T-helper 1 cell treated with Interleukin-12 subunit alpha and Interleukin-12 subunit beta and Interleukin-4 antibody, amounts not matched to agents 30 μg/mL and 1 μg/mL, for 36 hours (primary cell): ENCODE data around the gene PLEKHF1.
A peak's percentile ranks its signal among the peaks of the same experiment; 100 is the strongest.

Experiments used
- H3K27ac Mint-ChIP-seq: one replicate; pipeline ENCODE4 v1.8.0; 2021; ENCODE audit warnings: mild to moderate bottlenecking, mixed read lengths
- H3K27me3 Mint-ChIP-seq: one replicate; pipeline ENCODE4 v1.8.0; 2021; ENCODE audit warnings: low read depth, mixed read lengths
- H3K36me3 Mint-ChIP-seq: one replicate; pipeline ENCODE4 v1.8.0; 2021; ENCODE audit warnings: low read depth, mixed read lengths
- H3K4me1 Mint-ChIP-seq: one replicate; pipeline ENCODE4 v1.8.0; 2021; ENCODE audit warnings: low read depth, mixed read lengths
- H3K4me3 Mint-ChIP-seq: one replicate; pipeline ENCODE4 v1.8.0; 2021; ENCODE audit warnings: mild to moderate bottlenecking, moderate library complexity, mixed read lengths
- H3K9me3 Mint-ChIP-seq: one replicate; pipeline ENCODE4 v1.8.0; 2021; ENCODE audit warnings: mixed read lengths

The PLEKHF1 gene

GRCh38 chr19:29675650-29676186, 10.5 kb downstream of the PLEKHF1 start:
- Mint-ChIP-seq H3K9me3 (no peaks in the 10 kb centered on the region), H3K36me3 (peaks cover 44% of the 10 kb centered on the region), H3K27me3 (no peaks in the 10 kb centered on the region), H3K4me1 (peaks cover 55% of the 10 kb centered on the region), H3K27ac (no peak overlapping the region), H3K4me3 (no peak overlapping the region)

- H3K9me3 Mint-ChIP-seq = no peaks in the 10 kb centered on the region
- H3K27ac Mint-ChIP-seq = peak overlapping the region; percentile 55
- peaks cover 35% of the 10 kb centered on the region for H3K36me3 Mint-ChIP-seq
- no peak overlapping the region for H3K4me3 Mint-ChIP-seq
- H3K4me1 Mint-ChIP-seq = peaks cover 53% of the 10 kb centered on the region
- no peaks in the 10 kb centered on the region for H3K27me3 Mint-ChIP-seq
Measured at GRCh38 chr19:29676586-29676985, 11.3 kb downstream of the PLEKHF1 start.

- peak overlapping the region; percentile 57 for H3K27ac Mint-ChIP-seq
- H3K4me3 Mint-ChIP-seq = no peak overlapping the region
- H3K27me3 Mint-ChIP-seq = no peaks in the 10 kb centered on the region
- peaks cover 31% of the 10 kb centered on the region for H3K36me3 Mint-ChIP-seq
- H3K9me3 Mint-ChIP-seq = no peaks in the 10 kb centered on the region
- peaks cover 49% of the 10 kb centered on the region for H3K4me1 Mint-ChIP-seq
Measured at GRCh38 chr19:29677001-29677817, 11.9 kb downstream of the PLEKHF1 start.

DNA sequence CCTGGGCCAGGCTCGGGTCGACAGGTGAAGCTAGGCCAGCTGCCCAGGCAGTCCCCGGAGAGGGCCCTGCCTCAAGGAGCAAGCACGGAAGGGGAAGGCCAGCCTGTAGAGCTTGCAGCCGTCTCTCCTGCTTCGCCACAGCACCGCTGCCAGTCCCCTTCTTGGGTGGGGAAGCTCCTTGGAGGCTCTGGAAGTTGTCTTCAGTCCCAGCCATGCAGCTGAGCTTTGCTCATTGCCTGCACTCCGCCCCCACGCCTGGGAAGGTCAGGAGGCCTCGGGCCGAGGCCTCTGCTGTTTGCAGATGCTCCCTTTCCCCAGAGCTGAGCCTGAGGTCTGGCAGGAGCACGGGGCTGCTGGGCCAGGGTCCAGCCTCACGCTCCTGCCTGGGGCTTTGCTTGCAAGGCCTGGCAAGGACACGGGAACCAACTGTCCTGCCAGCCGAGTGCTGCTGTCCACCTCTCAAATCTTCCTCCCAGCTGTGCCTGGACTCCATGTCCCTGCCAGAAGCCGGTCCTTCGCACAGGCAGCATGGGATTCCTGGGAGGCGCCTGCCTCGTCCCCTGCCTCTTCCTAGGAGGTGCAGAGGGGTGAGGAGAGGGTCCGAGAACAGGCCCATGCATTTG, 13.3 kb downstream of the PLEKHF1 start:
- no peak overlapping the region for H3K27ac Mint-ChIP-seq
- H3K4me3 Mint-ChIP-seq = no peak overlapping the region
- no peaks in the 10 kb centered on the region for H3K27me3 Mint-ChIP-seq
- H3K9me3 Mint-ChIP-seq = no peaks in the 10 kb centered on the region
- peaks cover 40% of the 10 kb centered on the region for H3K4me1 Mint-ChIP-seq
- peaks cover 20% of the 10 kb centered on the region for H3K36me3 Mint-ChIP-seq

DNA sequence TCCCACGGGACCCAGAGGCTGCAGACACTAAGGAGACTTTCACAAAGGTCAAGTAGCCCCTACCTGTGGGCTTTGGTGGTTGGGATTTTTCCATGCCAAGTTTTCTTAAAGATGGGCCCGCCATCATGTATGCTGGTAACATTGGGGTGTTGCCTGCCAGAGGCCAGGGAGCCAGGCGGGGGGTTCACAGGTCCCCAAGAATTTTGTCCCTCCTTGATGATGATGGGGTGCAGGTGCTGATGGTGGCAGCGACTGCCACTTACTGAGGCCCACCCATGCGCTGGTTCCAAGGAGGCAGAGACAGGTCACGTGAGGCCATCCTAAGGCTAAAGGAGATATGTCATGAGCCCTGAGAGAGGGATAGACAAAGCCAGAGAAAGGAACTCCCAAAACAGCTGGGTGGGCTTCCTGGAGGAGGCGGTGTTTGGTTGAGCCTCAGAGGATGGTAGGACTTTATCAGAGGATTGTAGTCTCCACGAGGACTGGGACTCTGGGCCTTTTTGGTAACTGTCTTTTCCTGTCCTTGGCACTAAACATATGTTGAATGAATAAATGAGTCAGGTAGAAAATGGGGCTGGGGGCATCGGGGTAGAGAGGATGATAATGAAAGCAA, 14.4 kb downstream of the PLEKHF1 start:
- Mint-ChIP-seq H3K36me3 (peaks cover 22% of the 10 kb centered on the region), H3K27ac (peak overlapping the region; percentile 73), H3K4me3 (peak overlapping the region; percentile 37), H3K27me3 (no peaks in the 10 kb centered on the region), H3K9me3 (no peaks in the 10 kb centered on the region), H3K4me1 (peaks cover 43% of the 10 kb centered on the region)

DNA sequence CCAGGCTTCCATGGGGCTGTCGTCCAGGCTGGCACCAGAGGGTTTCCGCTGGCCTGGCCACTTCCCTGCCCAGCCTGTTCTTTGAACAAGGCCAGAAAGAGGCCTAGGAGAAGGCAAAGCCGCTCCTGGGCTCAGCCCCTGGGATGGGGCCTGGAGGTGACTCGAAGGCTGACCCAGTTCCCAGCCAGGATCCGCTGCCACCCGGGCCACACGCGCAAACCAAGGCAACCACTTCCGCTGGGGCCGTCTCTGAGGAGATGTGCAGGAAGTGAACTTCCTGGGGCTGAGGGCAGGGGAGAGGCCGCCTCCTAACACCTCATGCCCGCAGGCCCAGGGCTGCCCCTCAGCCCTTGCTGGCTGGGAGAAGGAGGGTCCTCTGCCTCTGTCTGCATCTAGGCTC, 15.2 kb downstream of the PLEKHF1 start:
- no peaks in the 10 kb centered on the region for H3K27me3 Mint-ChIP-seq
- H3K4me3 Mint-ChIP-seq = peak overlapping the region; percentile 55
- H3K4me1 Mint-ChIP-seq = peaks cover 44% of the 10 kb centered on the region
- no peaks in the 10 kb centered on the region for H3K9me3 Mint-ChIP-seq
- H3K36me3 Mint-ChIP-seq = peaks cover 21% of the 10 kb centered on the region
- peak overlapping the region; percentile 82 for H3K27ac Mint-ChIP-seq

- Mint-ChIP-seq H3K27ac (peak overlapping the region; percentile 82), H3K27me3 (no peaks in the 10 kb centered on the region), H3K4me3 (peak overlapping the region; percentile 55), H3K9me3 (no peaks in the 10 kb centered on the region), H3K4me1 (peaks cover 43% of the 10 kb centered on the region), H3K36me3 (peaks cover 17% of the 10 kb centered on the region)
Measured at GRCh38 chr19:29680937-29681336, 15.7 kb downstream of the PLEKHF1 start.

DNA sequence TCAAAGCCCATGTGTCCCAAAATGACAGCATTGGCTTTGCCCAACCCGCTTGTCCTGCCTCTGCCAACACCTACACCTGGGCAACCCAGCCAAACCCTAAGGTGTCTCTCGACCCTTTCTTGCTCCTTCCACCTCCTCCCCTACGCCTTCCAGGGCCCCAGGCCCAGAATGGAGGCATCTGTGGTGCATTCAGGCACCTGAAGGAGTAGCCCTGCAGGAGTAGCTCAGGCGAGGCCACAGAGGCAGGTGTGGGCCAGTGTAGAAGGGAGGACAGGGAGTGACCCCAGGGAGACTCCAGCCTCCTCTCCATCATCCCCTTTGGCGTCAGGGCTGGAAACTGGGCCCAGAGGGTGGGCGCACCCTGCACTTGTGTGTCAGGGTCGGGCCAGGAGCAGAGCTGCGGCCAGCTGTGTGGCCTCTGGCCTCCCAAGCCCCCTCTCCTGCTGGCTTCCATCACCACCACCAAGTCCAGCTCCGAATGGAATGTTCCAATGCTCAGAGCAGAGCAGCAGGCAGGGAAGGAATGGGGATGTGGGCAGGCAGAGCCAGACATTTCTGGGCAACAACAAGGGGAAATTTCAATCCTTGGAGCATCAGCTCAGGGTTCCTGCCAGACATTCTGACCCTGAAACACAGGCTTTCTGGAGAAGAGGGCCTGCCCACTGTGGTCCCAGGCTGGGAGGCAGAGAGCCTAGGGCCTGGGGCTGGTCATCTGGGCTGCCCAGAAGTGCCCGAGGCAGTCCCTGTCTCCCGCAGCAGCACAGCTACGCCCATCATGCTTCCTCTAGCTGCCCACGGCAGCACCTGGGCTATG, 16.4 kb downstream of the PLEKHF1 start:
- Mint-ChIP-seq H3K27me3 (no peaks in the 10 kb centered on the region), H3K9me3 (no peaks in the 10 kb centered on the region), H3K36me3 (peaks cover 13% of the 10 kb centered on the region), H3K27ac (peak overlapping the region; percentile 82), H3K4me3 (peak overlapping the region; percentile 55), H3K4me1 (peaks cover 43% of the 10 kb centered on the region)

GRCh38 chr19:29682236-29682895, 17.1 kb downstream of the PLEKHF1 start:
- Mint-ChIP-seq H3K9me3 (no peaks in the 10 kb centered on the region), H3K4me3 (no peak overlapping the region), H3K4me1 (peaks cover 43% of the 10 kb centered on the region), H3K27ac (no peak overlapping the region), H3K27me3 (no peaks in the 10 kb centered on the region), H3K36me3 (peaks cover 10% of the 10 kb centered on the region)

- Mint-ChIP-seq H3K36me3 (peaks cover 8% of the 10 kb centered on the region), H3K9me3 (no peaks in the 10 kb centered on the region), H3K27ac (no peak overlapping the region), H3K4me1 (peaks cover 45% of the 10 kb centered on the region), H3K4me3 (no peak overlapping the region), H3K27me3 (no peaks in the 10 kb centered on the region)
Measured at GRCh38 chr19:29683009-29683408, 17.7 kb downstream of the PLEKHF1 start.

DNA sequence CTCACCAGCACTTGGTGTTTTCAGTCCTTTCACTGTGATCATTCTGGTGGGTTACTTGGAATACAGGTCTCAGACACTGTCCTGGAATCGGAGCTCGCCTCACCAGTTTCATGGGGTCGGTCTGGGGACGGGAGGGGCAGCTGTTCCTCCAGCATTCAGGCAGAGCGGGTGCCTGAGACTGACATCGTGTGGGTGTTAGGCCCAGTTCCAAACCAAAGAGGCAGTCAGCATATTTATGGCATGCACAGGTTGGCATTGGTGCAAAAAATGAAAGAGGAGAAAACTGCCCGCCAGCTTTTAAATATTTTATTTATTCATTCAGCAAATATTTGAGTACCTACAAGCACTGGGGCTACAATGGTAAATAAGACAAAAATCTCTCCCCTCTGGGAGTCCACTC, 20.1 kb downstream of the PLEKHF1 start:
- H3K36me3 Mint-ChIP-seq = peaks cover 7% of the 10 kb centered on the region
- no peak overlapping the region for H3K4me3 Mint-ChIP-seq
- peak overlapping the region; percentile 9 for H3K27ac Mint-ChIP-seq
- H3K9me3 Mint-ChIP-seq = peaks cover 5% of the 10 kb centered on the region
- no peaks in the 10 kb centered on the region for H3K27me3 Mint-ChIP-seq
- H3K4me1 Mint-ChIP-seq = peaks cover 47% of the 10 kb centered on the region

- Mint-ChIP-seq H3K4me3 (no peak overlapping the region), H3K4me1 (peaks cover 50% of the 10 kb centered on the region), H3K36me3 (peaks cover 7% of the 10 kb centered on the region), H3K27ac (no peak overlapping the region), H3K9me3 (peaks cover 5% of the 10 kb centered on the region), H3K27me3 (no peaks in the 10 kb centered on the region)
Measured at GRCh38 chr19:29686285-29686805, 21.1 kb downstream of the PLEKHF1 start.

GRCh38 chr19:29687244-29687896, 22.1 kb downstream of the PLEKHF1 start:
- peaks cover 5% of the 10 kb centered on the region for H3K9me3 Mint-ChIP-seq
- H3K4me1 Mint-ChIP-seq = peaks cover 47% of the 10 kb centered on the region
- H3K36me3 Mint-ChIP-seq = peaks cover 7% of the 10 kb centered on the region
- no peak overlapping the region for H3K4me3 Mint-ChIP-seq
- no peaks in the 10 kb centered on the region for H3K27me3 Mint-ChIP-seq
- peak overlapping the region; percentile 58 for H3K27ac Mint-ChIP-seq
